ENCODE data around the gene CYTH3. TPM values are rescaled to one million over a fixed set of nuclear protein-coding genes. Genes with fewer than 3 reads are reported as not detected.

Gene CYTH3
- total and polyA plus RNA-seq, 2 experiments from 2014 or later: 20.2 to 32.4 TPM

DNA sequence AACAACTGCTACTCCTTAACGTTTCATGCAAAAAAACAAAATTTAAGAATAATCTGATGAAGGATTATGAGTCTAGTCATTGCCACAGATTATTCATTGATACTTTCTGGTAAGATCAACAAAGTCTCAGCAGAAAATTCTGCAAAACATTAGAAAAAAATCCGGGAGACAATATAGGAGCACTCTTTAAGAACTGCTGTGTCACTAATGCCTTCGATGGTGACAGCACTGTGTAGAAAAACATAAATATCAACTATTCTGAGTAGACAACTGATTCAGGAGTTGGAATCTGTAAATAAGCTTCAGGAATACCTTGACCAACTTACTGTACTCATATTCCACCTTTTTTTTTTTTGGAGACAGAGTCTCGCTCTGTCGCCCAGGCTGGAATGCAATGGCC lies 69.0 kb downstream of the CYTH3 start:
- no peak overlapping the region for H3K4me3 ChIP-seq
- H3K27ac ChIP-seq: no peak overlapping the region
- H3K9me3 ChIP-seq (ENCODE audit: low read depth): no peaks in the 10 kb centered on the region
- no peak for DNase-seq (ENCODE audit: low read depth in 1 of 2, low spot score in 1 of 2)
- peaks cover 5% of the 10 kb centered on the region for H3K4me1 ChIP-seq (ENCODE audit: low read depth)
- H3K27me3 ChIP-seq: no peaks in the 10 kb centered on the region
- TF ChIP-seq, protein P1, sequence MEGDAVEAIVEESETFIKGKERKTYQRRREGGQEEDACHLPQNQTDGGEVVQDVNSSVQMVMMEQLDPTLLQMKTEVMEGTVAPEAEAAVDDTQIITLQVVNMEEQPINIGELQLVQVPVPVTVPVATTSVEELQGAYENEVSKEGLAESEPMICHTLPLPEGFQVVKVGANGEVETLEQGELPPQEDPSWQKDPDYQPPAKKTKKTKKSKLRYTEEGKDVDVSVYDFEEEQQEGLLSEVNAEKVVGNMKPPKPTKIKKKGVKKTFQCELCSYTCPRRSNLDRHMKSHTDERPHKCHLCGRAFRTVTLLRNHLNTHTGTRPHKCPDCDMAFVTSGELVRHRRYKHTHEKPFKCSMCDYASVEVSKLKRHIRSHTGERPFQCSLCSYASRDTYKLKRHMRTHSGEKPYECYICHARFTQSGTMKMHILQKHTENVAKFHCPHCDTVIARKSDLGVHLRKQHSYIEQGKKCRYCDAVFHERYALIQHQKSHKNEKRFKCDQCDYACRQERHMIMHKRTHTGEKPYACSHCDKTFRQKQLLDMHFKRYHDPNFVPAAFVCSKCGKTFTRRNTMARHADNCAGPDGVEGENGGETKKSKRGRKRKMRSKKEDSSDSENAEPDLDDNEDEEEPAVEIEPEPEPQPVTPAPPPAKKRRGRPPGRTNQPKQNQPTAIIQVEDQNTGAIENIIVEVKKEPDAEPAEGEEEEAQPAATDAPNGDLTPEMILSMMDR (IDR thresholded peaks at IDR 0.05; ENCODE audit: low read depth, low read length): no peak
- no peaks in the 10 kb centered on the region for H3K36me3 ChIP-seq

- H3K27ac ChIP-seq: no peak overlapping the region
- H3K9me3 ChIP-seq (ENCODE audit: low read depth): no peaks in the 10 kb centered on the region
- no peak overlapping the region for H3K4me3 ChIP-seq
- H3K4me1 ChIP-seq (ENCODE audit: low read depth): peaks cover 16% of the 10 kb centered on the region
- H3K27me3 ChIP-seq: no peaks in the 10 kb centered on the region
- no peak for DNase-seq (ENCODE audit: low read depth in 1 of 2, low spot score in 1 of 2)
- TF ChIP-seq, protein P1 (IDR thresholded peaks at IDR 0.05; ENCODE audit: low read depth, low read length): no peak
- H3K36me3 ChIP-seq: no peaks in the 10 kb centered on the region
These were observed 70.3 kb downstream of the CYTH3 start for GRCh38 chr7:6202117-6202516.

GRCh38 chr7:6200971-6201370 lies 71.5 kb downstream of the CYTH3 start:
- H3K27ac ChIP-seq: no peak overlapping the region
- peaks cover 16% of the 10 kb centered on the region for H3K4me1 ChIP-seq (ENCODE audit: low read depth)
- H3K27me3 ChIP-seq: no peaks in the 10 kb centered on the region
- H3K36me3 ChIP-seq: no peaks in the 10 kb centered on the region
- no peak for DNase-seq (ENCODE audit: low read depth in 1 of 2, low spot score in 1 of 2)
- no peaks in the 10 kb centered on the region for H3K9me3 ChIP-seq (ENCODE audit: low read depth)
- no peak overlapping the region for H3K4me3 ChIP-seq
- TF ChIP-seq, protein P1 (IDR thresholded peaks at IDR 0.05; ENCODE audit: low read depth, low read length): no peak

- Histone ChIP-seq H3K4me3 (no peak overlapping the region), H3K27me3 (no peaks in the 10 kb centered on the region), H3K36me3 (no peaks in the 10 kb centered on the region), H3K9me3 (ENCODE audit: low read depth) (no peaks in the 10 kb centered on the region), H3K27ac (no peak overlapping the region), H3K4me1 (ENCODE audit: low read depth) (peaks cover 16% of the 10 kb centered on the region)
- DNase-seq (ENCODE audit: low read depth in 1 of 2, low spot score in 1 of 2): no peak
- TF ChIP-seq, protein P1 (IDR thresholded peaks at IDR 0.05; ENCODE audit: low read depth, low read length): no peak
These were observed 73.5 kb downstream of the CYTH3 start for GRCh38 chr7:6198689-6199595.

GRCh38 chr7:6197801-6198551 lies 74.4 kb downstream of the CYTH3 start:
- Histone ChIP-seq H3K4me3 (no peak overlapping the region), H3K4me1 (ENCODE audit: low read depth) (peaks cover 18% of the 10 kb centered on the region), H3K36me3 (no peaks in the 10 kb centered on the region), H3K9me3 (ENCODE audit: low read depth) (no peaks in the 10 kb centered on the region), H3K27ac (no peak overlapping the region), H3K27me3 (no peaks in the 10 kb centered on the region)
- DNase-seq (ENCODE audit: low read depth in 1 of 2, low spot score in 1 of 2): peak in 1 of 2 donors; percentile 67
- TF ChIP-seq, protein P1 (IDR thresholded peaks at IDR 0.05; ENCODE audit: low read depth, low read length): no peak
